Muscle of arm (tissue), 14 donors: Measurements from ENCODE around the gene EPS8L2. TPM values are rescaled to one million over a fixed set of nuclear protein-coding genes. Genes with fewer than 3 reads are reported as not detected.

Source experiments
- DNase-seq: peaks from one replicate; pipeline ENCODE4 v3.0.0-alpha.2; 2013
- long read RNA-seq, 11 donors: transcript quantifications; one replicate each; lab custom pipeline, GENCODE V29; 2026
- polyA plus RNA-seq, 12 donors: library from polyadenylated mRNA; unstranded; fragments of 120-200 nt; gene quantifications; one replicate each; pipeline ENCODE4 v1.2.1, GENCODE V29; 2013; ENCODE audit not compliant: insufficient read length in 12 of 12

EPS8L2 gene
- polyA plus RNA-seq: 10 to 100 TPM in 4 of 12 donors, 1 to 10 TPM in 7, not detected in 1; 1.2 to 54.4 (median 2.7) TPM
- long read RNA-seq, donor 1, transcript EPS8L2-226 (2 exons, 342 nt): major isoform, 11 of 43 reads
- long read RNA-seq, donor 1, transcript EPS8L2-228 (3 exons, 750 nt): minor isoform, 5 of 43 reads
- long read RNA-seq, donor 1, partial matches to known transcripts: 16 of 43 reads
- long read RNA-seq, donor 1, other reads (novel, unspliced or antisense): 0 of 43 reads
- long read RNA-seq, donor 2, partial matches to known transcripts: 0 of 1 reads
- long read RNA-seq, donor 2, other reads (novel, unspliced or antisense): 0 of 1 reads
- long read RNA-seq, donor 3, partial matches to known transcripts: 0 of 1 reads
- long read RNA-seq, donor 3, other reads (novel, unspliced or antisense): 0 of 1 reads
- long read RNA-seq, donor 4, partial matches to known transcripts: 0 of 1 reads
- long read RNA-seq, donor 4, other reads (novel, unspliced or antisense): 0 of 1 reads
- long read RNA-seq, donor 5: 0 reads
- long read RNA-seq, donor 6: 0 reads
- long read RNA-seq, donor 7, partial matches to known transcripts: 0 of 3 reads
- long read RNA-seq, donor 7, other reads (novel, unspliced or antisense): 0 of 3 reads
- long read RNA-seq, donor 8, partial matches to known transcripts: 0 of 1 reads
- long read RNA-seq, donor 8, other reads (novel, unspliced or antisense): 0 of 1 reads
- long read RNA-seq, donor 9, partial matches to known transcripts: 0 of 1 reads
- long read RNA-seq, donor 9, other reads (novel, unspliced or antisense): 0 of 1 reads
- long read RNA-seq, donor 10: 0 reads
- long read RNA-seq, donor 11: 0 reads

DNA sequence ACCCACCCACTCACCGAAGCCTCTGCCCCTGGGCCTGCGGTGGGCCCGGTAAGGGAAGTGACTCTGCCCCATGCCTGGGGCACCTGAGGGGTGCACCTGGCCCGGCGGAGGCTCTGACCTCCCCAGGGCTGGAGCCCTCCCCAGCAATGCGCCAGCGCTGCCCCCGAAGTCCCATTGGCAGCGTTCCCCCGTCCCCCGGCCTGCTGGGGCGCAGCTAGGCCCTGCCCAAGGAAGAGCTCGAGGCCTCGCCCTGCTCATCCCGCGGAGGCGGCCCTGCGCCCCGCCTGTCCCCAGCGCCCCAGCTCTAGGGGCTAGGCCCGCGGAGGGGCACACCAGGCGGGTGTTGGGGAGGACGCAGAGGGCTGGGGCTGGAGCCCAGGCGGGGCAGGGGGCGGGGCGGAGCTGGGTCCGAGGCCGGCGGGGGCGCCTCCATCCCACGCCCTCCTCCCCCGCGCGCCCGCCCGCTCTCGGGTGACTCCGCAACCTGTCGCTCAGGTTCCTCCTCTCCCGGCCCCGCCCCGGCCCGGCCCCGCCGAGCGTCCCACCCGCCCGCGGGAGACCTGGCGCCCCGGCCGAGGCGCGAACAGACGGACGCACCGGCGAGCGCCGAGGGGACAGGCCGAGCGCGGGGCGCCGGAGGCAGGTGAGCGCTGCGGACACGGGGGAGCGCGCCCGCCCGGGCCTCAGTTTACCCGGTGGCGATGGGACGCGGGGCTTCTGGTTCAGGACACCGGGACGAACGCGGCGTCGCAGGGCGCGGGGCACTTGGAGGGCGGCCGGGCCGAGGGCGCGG is at the start of gene EPS8L2:
TSS of gene EPS8L2 (plus strand) at position 586 of the 793 bp plus-strand sequence. CDS start 3,177 bp downstream, outside the sequence.
- no peak for DNase-seq

DNA sequence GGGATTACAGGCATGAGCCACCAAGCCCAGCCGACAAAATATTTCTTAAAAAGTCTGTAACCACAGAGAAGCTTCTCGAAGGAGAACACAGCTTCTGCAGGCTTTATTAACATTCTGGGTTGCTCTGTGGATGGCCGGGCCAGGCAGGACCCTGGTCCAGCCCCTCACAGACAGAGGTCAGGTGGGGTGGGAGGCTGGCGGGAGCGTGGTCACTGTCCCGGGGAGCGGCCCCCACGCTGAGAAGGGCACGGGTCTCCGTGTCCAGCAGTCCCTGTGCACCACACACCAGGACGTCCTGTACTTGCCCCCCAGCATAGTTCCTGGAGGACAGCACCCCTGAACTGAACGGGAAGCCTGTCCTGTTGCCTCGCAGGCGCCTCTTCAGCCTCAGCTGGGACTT is 49.6 kb upstream of the EPS8L2 start:
- DNase-seq: no peak

DNA sequence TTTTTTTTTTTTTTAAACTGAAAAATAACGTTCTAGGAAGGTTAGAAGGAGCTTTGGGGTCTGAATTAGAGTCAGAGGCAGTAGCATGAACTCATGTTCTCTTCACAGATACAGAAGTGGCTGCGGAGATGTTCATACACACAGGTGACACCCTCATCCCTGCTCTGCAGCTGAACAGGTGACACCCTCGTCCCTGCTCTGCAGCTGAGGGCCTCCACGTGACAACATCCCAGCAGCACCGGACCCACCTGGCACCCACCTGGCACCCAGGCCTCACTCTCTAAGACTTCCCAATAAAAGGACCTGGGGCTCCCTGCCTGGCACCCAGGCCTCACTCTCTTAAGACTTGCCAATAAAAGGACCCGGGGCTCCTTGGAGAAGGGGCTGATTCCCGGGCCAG is 49.2 kb upstream of the EPS8L2 start:
- DNase-seq: no peak

DNA sequence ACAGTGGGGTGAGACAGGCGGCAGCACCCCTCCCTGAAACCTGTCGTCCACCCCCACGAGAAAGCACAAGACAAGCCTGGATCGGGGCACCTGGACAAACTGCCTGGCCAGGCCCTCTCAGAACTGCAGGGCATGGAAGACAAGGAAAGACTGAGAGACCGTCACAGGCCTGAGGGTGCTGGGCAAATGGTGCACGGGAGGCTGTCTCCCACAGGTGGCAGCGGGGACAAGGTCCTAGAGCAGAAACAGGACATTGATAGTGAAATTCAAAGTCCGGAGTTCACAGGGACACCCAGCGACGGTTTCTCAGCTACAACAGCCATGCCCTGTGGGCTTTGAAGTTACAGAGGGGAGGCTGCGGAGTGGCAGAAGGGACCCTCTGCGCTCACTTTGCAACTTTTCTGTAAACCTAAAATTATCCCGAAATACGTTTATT is 48.3 kb upstream of the EPS8L2 start:
- no peak for DNase-seq

DNA sequence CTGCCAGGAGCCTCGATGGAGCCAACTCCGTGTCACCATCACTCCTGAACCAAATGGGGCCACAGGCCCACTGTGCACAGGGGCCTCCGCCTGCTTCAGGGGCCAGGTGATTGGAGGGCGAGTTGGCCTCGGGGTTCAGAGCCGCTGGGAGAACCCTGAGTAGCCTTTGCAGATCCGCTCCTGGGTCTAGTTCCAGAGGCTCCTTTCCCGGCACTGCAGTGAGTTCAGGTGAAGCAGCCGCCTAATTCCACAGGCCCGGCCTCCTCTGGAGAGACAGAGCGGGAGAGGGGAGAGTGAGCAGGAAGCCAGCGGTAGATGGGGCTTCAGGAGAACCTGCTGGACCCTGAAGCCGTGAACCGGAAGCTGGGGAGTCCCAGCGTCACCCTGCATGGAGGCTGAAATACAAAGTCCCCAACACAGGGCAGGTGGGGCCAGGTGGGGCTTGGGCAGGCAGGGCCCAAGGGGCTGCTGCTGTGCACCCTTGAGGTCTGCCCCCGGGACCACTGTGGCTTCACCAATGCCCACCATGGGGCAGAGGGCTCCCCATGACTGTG is 46.4 kb upstream of the EPS8L2 start:
- DNase-seq: no peak

DNA sequence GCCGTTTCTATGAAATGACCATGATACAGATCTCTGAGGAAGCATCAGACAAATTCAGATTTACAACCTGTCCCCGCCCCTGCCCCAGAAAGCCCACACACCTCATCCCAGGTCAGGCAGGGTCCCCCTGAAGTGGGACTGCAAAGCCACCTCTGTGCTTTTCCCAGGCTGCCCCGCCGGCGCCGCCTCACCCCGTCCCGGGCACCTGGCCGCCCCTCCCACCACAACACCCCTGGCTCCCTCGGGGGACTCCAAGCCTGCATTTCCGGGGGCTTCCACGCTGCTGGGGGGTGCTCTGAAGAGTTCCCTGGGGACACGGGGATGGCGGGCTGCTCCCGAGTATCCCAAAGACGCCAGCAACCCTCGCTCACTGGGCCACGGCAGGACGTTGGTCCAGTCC is 45.8 kb upstream of the EPS8L2 start:
- DNase-seq: no peak

DNA sequence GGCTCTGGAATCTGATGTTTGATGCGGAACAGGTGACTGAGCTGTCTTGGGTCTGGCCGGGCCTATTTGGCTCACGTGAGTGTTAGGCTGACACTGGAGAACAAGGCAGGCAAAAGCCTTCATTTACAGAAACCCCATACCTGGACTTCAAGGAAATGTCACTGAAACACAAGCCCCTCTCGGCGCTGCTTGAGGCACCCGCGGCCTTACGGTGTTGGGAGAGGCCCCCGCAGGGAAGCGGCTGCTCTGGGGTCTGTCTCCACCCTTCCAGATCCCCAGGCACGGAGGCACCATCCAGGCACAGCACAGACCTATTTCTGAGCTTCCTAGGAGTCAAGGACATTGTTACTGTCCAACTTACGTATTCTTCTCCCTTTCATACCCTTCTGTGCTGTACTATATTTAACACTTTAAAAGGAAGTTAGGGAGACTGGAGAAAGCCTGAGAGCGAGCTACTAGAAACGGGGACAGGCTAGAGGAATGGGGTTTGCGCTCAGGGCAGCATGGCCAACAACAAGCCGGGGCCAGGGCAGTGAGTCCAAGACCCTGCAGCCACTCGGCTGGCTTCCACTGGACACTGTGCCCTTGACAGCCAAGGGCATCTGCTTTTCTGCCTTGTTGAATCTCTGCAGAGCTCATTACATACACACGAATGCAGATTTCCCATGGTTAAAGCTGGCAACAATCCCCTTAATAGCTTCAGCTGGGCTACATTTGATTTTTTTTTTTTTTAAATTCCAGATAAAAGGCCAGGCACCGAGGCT is 45.2 kb upstream of the EPS8L2 start:
- no peak for DNase-seq

DNA sequence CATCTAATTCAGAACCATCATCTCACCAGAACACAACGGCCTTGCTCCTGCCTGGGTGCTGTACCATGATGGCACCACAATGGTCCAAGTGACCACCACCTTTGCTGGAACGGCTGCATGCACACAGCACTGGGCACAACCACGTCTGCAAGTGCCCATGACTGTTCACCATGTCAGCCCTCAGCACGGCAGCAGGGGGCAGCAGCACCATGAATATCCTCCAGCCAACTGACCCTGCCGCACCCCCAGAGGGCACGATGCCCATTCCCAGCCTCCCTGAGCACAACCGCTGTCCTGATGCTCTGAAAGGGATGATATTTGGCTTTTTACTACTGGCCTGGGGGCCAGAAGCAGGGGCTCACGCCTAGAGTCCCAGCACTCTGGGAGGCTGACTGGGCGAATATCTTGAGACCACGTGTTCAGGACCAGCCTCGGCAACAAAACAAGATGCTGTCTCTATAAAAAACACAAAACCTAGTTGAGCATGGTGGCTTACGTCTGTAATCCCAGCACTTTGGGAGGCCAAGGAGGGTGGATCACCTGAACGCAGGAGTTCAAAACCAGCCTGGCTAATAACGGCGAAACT is 43.2 kb upstream of the EPS8L2 start:
- no peak for DNase-seq

DNA sequence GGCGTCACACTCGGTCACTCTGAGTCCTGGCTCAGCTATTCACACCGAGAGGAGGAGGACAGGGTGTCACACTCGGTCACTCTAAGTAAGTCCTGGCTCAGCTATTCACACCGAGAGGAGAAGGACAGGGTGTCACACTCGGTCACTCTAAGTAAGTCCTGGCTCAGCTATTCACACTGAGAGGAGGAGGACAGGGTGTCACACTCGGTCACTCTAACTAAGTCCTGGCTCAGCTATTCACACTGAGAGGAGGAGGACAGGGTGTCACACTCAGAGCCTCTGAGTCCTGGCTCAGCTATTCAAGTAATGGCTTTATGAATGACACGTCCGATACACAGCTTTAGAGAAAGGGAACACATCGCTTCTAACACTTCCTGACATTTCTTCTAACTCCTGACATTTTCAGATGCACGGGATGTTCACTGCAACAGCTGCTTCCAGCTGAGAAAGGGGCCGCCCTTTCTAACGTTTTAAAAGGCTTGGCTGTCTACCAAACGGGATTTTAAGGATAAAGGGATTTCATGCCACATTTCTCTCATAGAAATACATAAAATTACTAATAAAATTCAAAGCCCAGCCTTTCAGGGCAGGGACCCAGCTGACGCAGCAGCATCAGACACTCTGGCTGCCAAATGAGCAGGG is 40.8 kb upstream of the EPS8L2 start:
- DNase-seq: peak; percentile 24

DNA sequence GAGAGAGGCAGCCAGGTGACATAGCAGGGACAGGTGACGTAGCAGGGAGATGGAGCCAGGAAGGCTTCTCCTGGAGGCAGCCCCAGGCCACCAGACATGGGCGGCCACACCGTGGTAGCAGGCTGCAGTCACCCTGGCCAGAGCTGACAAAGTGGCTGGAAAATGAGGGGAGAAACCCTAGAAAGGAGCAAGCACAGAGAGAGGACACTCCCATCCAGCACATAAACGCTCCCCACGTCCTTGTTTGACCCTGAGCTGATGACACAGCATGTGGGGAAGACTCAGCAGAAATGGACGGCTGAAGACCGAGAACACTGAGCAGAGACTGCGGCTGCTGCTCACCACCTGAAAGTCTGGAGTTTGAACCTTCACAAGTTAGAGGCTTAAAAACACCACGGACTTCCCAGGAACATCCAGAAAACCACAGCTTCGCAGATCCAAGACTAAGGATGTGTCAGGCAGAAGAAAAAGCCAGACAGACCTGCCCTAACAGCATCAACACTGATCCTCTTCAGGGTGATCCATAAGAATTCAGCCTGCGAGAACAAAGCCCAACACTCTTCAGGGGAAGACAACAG is 40.2 kb upstream of the EPS8L2 start:
- DNase-seq: no peak

DNA sequence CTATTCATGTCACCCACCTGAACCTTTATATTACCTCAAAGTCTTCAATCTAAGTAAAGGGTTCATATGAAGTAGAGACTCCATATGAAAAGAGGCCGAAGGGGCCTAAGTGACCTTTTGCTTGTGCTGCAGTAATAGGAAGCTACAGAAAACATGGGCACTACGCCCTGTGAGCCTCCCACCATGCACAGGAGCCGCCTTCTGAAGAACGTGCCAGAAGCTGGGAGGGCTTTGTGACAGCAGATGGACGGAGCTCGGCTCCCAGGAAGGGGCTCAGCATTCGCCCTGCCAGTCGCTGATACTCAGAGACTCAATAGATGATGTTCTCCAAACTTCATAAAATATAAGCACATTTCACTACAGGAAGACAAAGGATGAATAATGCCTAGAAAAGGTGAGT is 32.2 kb upstream of the EPS8L2 start:
- DNase-seq: no peak

DNA sequence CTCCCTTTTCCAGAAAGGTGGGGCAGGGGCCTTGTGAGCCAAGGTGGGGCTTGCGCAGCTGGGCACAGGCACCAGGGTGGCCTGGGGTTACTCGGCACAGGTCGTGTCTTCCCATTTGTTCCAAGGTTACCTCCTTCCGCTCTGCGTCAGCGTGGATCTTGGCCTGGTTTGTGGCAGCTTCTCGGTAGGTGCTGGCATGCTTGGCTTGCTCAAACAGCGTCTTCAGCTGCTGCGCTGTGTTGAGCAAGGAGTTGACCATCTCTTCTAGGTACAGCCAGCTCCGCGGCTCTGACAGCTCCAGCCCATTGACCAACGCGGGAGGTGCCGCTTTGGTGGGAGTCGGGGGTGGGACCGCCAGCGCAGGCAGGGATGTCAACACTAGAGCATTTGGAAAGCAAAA is 31.6 kb upstream of the EPS8L2 start:
- no peak for DNase-seq

DNA sequence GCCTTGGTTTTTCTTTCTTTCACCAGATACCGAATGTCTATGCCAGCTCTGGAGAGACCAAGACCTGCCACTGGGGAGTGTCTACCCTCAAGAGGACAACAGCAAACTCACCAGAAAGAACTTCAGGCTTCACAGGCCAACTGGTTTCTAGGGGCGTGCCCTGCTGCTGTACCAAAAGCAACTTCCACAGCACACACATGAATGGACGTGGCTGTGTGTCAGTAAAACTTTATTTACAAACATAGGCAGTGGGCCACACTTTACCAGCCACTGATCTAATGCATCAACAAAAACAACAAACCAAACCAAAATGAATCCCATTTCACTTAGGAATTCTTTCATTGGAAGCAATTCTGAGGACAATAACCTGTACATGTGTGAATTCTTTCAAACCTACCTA is 27.7 kb upstream of the EPS8L2 start:
- DNase-seq: no peak

DNA sequence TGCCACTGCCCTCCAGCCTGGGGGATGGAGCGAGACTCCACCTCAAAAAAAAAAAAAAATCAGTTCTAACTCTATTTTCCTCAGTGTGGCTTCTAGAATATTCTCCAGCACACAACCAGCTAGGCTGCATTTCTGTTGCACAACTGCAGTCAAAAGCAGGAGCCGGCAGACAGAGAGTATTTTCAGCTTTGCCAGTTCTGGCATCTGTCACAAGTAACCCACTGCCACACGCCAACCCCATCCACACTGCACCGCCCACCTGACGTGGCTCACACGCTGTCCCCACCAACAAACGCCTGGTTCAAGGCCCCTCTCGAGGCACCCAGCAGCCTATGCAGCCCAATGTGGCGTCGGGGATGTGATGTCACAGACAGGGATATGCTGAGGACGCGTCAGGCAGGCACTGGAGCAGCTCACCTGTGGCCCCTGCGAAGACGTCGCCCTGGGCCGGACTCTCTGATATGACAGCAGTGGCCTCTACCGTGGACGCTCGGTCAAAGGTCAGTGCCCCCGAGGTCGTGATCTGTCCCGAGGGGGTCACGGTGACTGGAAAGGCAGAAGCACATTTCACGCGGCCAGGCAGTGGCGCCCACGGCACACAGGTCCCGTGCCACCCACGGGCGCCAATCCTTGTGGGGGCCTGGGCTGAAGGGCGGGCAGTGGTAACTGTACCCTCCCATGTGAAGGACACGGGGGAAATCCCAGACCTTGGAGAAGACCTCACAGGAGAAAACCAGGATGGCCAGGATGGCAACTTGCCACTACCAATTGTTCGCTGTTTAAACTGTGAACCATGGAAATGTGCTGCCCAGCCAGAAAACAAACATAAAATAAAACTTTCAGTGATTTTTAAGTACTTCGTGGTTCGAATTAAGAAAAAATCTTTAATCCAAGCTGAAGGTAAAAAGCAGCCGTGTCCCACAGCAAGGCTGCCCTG is 26.5 kb upstream of the EPS8L2 start:
- DNase-seq: no peak

DNA sequence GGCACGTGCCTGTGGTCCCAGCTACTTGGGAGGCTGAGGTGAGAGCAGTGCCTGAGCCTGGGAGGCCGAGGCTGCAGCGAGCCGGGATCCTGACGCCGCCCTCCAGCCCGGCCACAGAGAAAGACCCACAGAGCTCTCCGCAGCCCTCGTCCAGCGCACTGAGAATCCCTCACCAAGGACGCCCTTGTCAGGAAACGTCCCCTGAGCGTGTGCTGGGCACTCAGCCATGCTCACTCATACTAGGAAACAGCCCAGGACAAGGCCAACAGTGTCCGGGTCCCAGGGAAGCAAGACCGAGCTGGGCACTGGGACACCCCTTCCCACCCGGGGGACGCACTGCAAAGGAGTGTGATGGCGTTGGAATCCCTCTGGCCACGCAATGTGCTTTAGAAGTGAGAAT is 25.6 kb upstream of the EPS8L2 start:
- DNase-seq: no peak

DNA sequence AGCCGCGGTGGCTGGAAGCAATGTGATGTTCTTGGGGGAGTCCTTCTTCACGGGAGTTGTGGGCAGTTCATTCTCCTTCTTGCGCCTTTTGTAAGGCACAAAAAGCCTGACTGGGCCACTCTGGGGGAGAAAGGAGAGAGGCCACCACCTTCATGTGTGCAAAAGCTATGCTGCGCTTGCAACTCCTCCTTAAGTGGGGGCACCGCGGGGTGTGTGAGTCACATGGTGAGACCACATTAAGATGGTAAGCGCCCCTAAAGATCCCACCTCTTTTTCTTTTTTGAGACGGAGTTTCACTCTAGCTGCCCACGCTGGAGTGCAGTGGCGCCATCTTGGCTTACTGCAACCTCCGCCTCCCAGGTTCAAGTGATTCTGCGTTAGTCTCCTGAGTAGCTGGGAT is 25.1 kb upstream of the EPS8L2 start:
- DNase-seq: no peak

DNA sequence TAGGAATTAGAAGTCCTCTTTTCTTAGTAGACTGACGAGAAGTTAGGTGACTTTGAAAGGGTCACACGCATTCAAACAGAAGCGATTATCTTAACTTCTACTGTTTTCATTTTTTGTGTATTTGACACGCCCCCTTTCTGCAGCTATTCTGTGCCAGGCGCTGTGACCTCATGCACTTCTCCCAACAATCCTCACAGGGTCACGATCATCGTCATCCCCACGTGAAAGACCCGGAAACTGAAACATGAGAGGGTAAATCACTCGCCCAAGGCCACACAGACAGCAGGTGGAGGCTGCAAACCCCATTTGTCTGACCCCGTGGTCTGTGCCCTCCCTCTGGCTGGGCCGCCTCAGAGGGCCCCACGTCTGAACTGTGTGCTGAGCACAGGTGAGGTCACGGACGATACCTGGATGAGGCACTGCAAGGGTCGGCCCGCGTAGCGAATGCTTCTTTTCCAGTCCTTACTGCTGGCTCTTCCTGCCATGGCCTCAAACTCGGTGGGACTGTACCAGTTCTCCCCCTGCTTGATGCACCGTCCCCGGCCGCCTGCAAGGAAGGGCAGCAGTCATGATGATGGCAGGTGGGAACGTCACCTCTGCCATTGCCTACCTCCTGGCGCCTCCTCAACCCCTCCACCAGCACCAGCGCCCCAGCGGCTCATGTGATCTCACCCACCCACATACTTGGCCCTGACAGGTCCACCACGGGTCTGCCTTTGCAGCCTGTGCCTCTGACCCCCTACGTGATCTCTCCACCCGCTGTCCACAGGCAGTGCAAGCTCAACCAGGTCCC is 19.4 kb upstream of the EPS8L2 start:
- no peak for DNase-seq

DNA sequence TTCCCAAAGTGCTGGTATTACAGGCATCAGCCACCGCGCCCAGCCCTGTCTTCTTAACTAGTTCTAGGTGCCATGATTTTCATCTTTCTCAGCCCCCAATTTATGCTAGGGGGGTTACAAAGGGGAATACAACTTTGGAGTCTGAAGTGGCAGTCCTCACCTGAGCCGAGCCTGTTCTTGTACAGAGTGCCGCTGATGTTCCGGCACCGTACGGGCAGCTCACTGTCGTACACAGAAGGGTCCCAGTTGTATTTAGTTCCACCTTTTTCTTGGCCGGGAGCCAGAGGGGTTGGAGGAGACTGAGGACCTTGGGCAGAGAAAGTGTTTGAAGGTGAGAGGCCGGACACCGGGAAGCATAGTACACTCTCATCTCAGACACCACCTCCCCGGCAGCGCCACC is 18.3 kb upstream of the EPS8L2 start:
- DNase-seq: no peak
